ENCODE measurements around the gene GPSM3.
"Not testable (repeated sequence)": the region's sequence is repeated elsewhere in the genome, so short reads cannot be mapped to it uniquely, and the experiment has no call there.

The GPSM3 gene

GRCh38 chr6:32148289-32149091, 44.0 kb downstream of the GPSM3 start:
- FAIRE-seq, result no peak

DNA sequence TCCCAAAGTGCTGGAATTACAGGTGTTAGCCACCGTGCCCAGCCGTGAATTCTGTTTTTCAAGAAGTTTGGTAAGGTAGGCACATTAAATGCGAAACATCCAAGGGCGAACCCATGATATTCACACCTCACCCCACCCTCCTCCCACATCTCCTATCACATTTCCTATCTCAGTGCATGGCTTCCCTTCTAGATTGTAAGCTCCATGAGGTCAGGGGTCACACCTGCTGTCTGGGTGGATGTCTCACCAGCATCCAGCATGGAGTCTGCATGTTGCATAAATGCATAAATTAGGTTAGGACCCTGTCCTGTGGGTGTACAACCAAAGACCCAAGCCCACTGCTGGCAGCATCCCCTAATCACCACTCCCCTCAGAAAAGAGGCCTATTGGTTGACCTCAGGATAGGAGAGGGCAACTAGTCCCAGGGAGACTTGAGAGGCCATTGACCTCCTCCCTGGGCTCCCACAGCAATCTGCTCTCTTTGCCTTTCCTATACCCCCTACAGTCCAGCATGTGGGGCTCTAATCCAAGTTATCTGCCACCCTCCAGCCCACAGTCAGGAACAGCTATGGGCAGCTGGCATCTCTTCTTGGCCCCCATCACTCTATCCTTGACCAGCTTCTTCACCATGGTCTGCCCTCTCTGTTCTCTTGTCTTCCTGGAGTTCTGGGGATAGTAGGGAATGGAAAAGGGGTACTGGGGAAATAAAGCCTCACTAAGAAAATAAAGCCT, 44.9 kb downstream of the GPSM3 start:
- no peak for FAIRE-seq

GRCh38 chr6:32146687-32147086, 45.8 kb downstream of the GPSM3 start:
- no peak for FAIRE-seq

GRCh38 chr6:32146287-32146686, 46.2 kb downstream of the GPSM3 start:
- FAIRE-seq, result no peak

- not testable (repeated sequence) for FAIRE-seq
Measured at GRCh38 chr6:32144238-32144637, 48.2 kb downstream of the GPSM3 start.
